Endothelial cell of umbilical vein (primary cell): ENCODE results near the gene GAS7. TPM values are rescaled to one million over a fixed set of nuclear protein-coding genes. Genes with fewer than 3 reads are reported as not detected.
"Not testable (repeated sequence)": the region's sequence is repeated elsewhere in the genome, so short reads cannot be mapped to it uniquely, and the experiment has no call there.

ENCODE experiments used
- BruUV-seq: library from RNA; stranded (reverse); fragments of 400-500 nt; replicated peaks from 2 replicates; lab custom pipeline; 2021; lab: Mats Ljungman, UMichigan
- CTCF ChIA-PET: fragments of 300-600, 350-600 bp; sonication (Branson Sonifier 250); formaldehyde crosslinking; loops from one replicate; lab custom pipeline; 2021; ENCODE audit warnings: antibody characterized with exemption, inconsistent platforms; lab: Charles Lee
- POLR2A ChIA-PET: fragments of 300-600, 350-600 bp; sonication (Branson Sonifier 250); formaldehyde crosslinking; loops from one replicate; lab custom pipeline; 2021; ENCODE audit warnings: antibody characterized with exemption, inconsistent platforms; lab: Charles Lee
- DNase-seq: peaks from one replicate; pipeline ENCODE4 v3.0.0-alpha.2; 2011; ENCODE audit warnings: low read depth, low spot score
- FAIRE-seq: peaks from 2 replicates; lab custom pipeline; 2011; peaks lifted over from hg19 to GRCh38; lab: Jason Lieb, UNC
- H2AFZ ChIP-seq: 2 replicates; pipeline ENCODE4 v1.6.0; 2012; ENCODE audit warnings: low read depth, low read length, control low read depth, inconsistent platforms
- H3K27ac ChIP-seq: 2 replicates; pipeline ENCODE4 v1.5.1; 2011; ENCODE audit warnings: low read depth, mild to moderate bottlenecking, control low read depth, low read length, moderate library complexity; ENCODE audit not compliant: insufficient read depth
- H3K27me3 ChIP-seq, 2 experiments: 2 replicates each; pipeline versions ENCODE4 v1.6.0 to v1.6.1; 2011; ENCODE audit warnings: low read length in 2 of 2, mixed read lengths in 1 of 2; ENCODE audit not compliant: control insufficient read depth in 2 of 2, insufficient read depth in 2 of 2
- H3K36me3 ChIP-seq, 2 experiments: 2 replicates in 1 of 2; 3 replicates in 1 of 2; pipeline ENCODE4 v1.5.1; 2011; ENCODE audit warnings: low read length in 2 of 2, mild to moderate bottlenecking in 1 of 2, moderate library complexity in 1 of 2; ENCODE audit not compliant: control insufficient read depth in 2 of 2, insufficient read depth in 2 of 2; ENCODE audit errors: extremely low read depth in 1 of 2
- H3K4me1 ChIP-seq: 3 replicates; pipeline ENCODE4 v1.5.1; 2011; ENCODE audit warnings: mild to moderate bottlenecking, low read length; ENCODE audit not compliant: control insufficient read depth, insufficient read depth; ENCODE audit errors: extremely low read depth
- H3K4me2 ChIP-seq: 2 replicates; pipeline ENCODE4 v1.6.1; 2011; ENCODE audit warnings: low read length, control low read depth, mixed read lengths; ENCODE audit not compliant: insufficient read depth
- H3K4me3 ChIP-seq, 3 experiments: fragments of 200-600 bp in 1 of 3; sonication (generic), shearing (Covaris generic) in 1 of 3; replicated peaks in 1 of 3; 2 replicates each; pipeline ENCODE4 v1.5.1; 2011 to 2016; ENCODE audit warnings: control low read depth in 3 of 3, low read length in 3 of 3, mild to moderate bottlenecking in 2 of 3, inconsistent platforms in 1 of 3, low read depth in 1 of 3, moderate library complexity in 1 of 3; ENCODE audit not compliant: insufficient read depth in 1 of 3
- H3K79me2 ChIP-seq: 2 replicates; pipeline ENCODE4 v1.6.0; 2012; ENCODE audit warnings: low read length, inconsistent platforms; ENCODE audit not compliant: control insufficient read depth, insufficient read depth
- H3K9ac ChIP-seq: replicated peaks from 2 replicates; pipeline ENCODE3; 2011; ENCODE audit warnings: low read length, control low read depth; ENCODE audit not compliant: insufficient read depth; ENCODE audit errors: extremely low read depth
- H3K9me1 ChIP-seq: replicated peaks from 3 replicates; pipeline ENCODE4 v1.6.0; 2011; ENCODE audit warnings: mild to moderate bottlenecking, low read length; ENCODE audit not compliant: control insufficient read depth, insufficient read depth; ENCODE audit errors: extremely low read depth
- H3K9me3 ChIP-seq: replicated peaks from 2 replicates; pipeline ENCODE4 v1.5.1; 2012; ENCODE audit warnings: low read length, inconsistent platforms; ENCODE audit not compliant: control insufficient read depth, insufficient read depth
- H4K20me1 ChIP-seq: replicated peaks from 2 replicates; pipeline ENCODE3; 2011; ENCODE audit warnings: mild to moderate bottlenecking, low read length; ENCODE audit not compliant: control insufficient read depth, insufficient read depth; ENCODE audit errors: extremely low read depth
- EZH2 ChIP-seq: IDR thresholded peaks from 2 replicates; pipeline ENCODE4 v1.6.1; 2012; ENCODE audit warnings: borderline replicate concordance, low read depth, mild to moderate bottlenecking, moderate library complexity, low read length, inconsistent platforms; ENCODE audit not compliant: severe bottlenecking
- FOS ChIP-seq: IDR thresholded peaks from 2 replicates; pipeline ENCODE4 v1.6.1; 2011; ENCODE audit warnings: mild to moderate bottlenecking, low read length, moderate library complexity, borderline replicate concordance; ENCODE audit not compliant: insufficient read depth
- GATA2 ChIP-seq: IDR thresholded peaks from 2 replicates; pipeline ENCODE4 v1.7.0; 2011; ENCODE audit warnings: low read depth, mild to moderate bottlenecking, moderate library complexity, mixed read lengths, low read length; ENCODE audit not compliant: insufficient read length, insufficient read depth
- JUN ChIP-seq: IDR thresholded peaks from 2 replicates; pipeline ENCODE4 v1.6.1; 2011; ENCODE audit warnings: borderline replicate concordance, low read depth; ENCODE audit not compliant: insufficient read length, insufficient read depth
- MYC ChIP-seq: IDR thresholded peaks from one replicate; pipeline ENCODE4 v1.6.1; 2011; ENCODE audit warnings: mild to moderate bottlenecking, low read depth, low read length
- POLR2A ChIP-seq: IDR thresholded peaks from 2 replicates; pipeline ENCODE4 v1.6.1; 2012; ENCODE audit warnings: low read depth, mild to moderate bottlenecking, control low read depth, low read length
- POLR2AphosphoS5 ChIP-seq: IDR thresholded peaks from 2 replicates; pipeline ENCODE4 v1.6.1; 2012; ENCODE audit warnings: low read depth, mild to moderate bottlenecking, control low read depth, low read length, moderate library complexity; ENCODE audit not compliant: insufficient read depth
- dilution Hi-C: fragments of 300-500 bp; cut with MboI; formaldehyde crosslinking; loops from one replicate; pipeline ENCODE4 v1.15.0; 2019; ENCODE audit warnings: low sequenced_read_pairs; ENCODE audit not compliant: extremely low pct_ligation_motif_present
- intact Hi-C: fragments of 100-400 bp; cut with micrococcal nuclease; formaldehyde crosslinking; loops from one replicate; pipeline ENCODE4 v1.10.0; 2022
- polyA plus RNA-seq, 4 experiments: library from polyadenylated mRNA; depleted of rRNA in 3 of 4; stranded (reverse) in 3 of 4; unstranded in 1 of 4; fragments of >200 nt; gene quantifications; 2 replicates each; pipeline versions ENCODE4 v1.2.1 to v1.2.3, GENCODE V29; 2011 to 2012; ENCODE audit warnings: missing spikeins in 1 of 4
- total RNA-seq: library from RNA; stranded (reverse); gene quantifications from 2 replicates; pipeline ENCODE4 v1.2.3, GENCODE V29; 2021
- TF ChIP-seq, protein P1 (sequence below): IDR thresholded peaks from 2 replicates; pipeline ENCODE4 v1.6.1; 2011; ENCODE audit not compliant: insufficient read depth, insufficient read length
- TF ChIP-seq, protein P2 (sequence below), 2 donors: IDR thresholded peaks; 1 replicate in 1 of 2; 2 replicates in 1 of 2; pipeline ENCODE4 v1.5.1; 2011; ENCODE audit warnings: low read length in 2 of 2, mild to moderate bottlenecking in 2 of 2, moderate library complexity in 2 of 2, control low read depth in 1 of 2, inconsistent platforms in 1 of 2, low read depth in 1 of 2; ENCODE audit not compliant: insufficient read depth in 1 of 2; ENCODE audit errors: extremely low read depth in 1 of 2

Gene GAS7
- total and polyA plus RNA-seq, 2 donors (not counting 3 experiments of a cell fraction or from before 2014, with no cell fraction given): not detected

DNA sequence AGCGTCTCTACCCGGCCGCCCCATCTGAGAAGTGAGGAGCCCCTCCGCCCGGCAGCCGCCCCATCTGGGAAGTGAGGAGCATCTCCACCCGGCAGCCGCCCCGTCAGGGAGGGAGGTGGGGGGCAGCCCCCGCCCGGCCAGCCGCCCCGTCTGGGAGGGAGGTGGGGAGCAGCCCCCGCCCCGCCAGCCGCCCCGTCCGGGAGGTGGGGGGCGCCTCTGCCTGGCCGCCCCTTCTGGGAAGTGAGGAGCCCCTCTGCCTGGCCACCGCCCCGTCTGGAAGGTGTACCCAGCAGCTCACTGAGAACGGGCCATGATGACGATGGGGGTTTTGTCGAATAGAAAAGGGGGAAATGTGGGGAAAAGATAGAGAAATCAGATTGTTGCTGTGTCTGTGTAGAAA lies 140.9 kb downstream of the GAS7 start:
- FAIRE-seq, H3K9ac ChIP-seq, H3K4me2 ChIP-seq, BruUV-seq, H3K27ac ChIP-seq, H3K9me3 ChIP-seq, H3K27me3 ChIP-seq, POLR2A ChIA-PET, H3K79me2 ChIP-seq, H3K9me1 ChIP-seq, H4K20me1 ChIP-seq, H2AFZ ChIP-seq, H3K4me3 ChIP-seq, H3K36me3 ChIP-seq, H3K4me1 ChIP-seq, DNase-seq, intact Hi-C loops, dilution Hi-C loops, CTCF ChIA-PET: not testable (repeated sequence)

DNA sequence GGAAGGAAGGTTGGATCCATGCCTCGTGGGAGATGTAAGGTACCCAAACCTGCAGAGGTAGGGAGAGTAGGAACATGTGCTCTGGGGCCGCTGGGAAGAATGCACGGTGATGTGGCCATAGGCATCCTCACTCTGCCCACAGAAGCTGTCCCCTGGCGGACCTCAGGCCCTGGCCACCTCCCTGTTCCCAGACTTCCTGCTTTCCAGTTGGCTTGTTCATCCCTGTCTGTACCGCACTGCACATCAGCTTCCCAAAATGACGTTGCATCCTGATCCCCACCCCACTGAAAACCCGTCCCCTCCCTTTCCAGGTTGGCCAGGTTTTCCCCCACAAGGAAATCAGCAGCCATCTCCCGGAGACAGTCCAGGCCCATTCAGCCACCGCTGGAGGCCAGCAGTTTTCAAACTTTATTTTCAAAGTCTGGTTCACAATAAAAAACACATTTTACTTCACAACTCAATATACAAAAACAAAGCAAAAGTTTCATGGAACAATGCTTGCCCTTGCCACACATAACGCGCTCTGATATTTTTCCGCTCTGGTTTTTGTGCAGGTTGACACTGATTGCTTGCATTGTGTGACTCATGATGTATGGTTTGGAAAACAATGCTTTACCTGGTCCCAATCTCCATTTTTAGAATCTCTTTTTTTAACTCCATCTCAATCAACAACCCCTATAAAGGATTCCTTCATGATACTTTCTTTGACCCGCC lies 143.0 kb downstream of the GAS7 start:
- Histone ChIP-seq H3K9ac (no peak overlapping the region), H3K4me1 (no peaks in the 10 kb centered on the region), H3K9me3 (peaks cover 14% of the 10 kb centered on the region), H3K27me3 (no peaks in the 10 kb centered on the region), H3K9me1 (no peaks in the 10 kb centered on the region), H3K36me3 (no peaks in the 10 kb centered on the region), H3K27ac (no peak overlapping the region), H3K4me2 (no peak overlapping the region), H3K79me2 (no peaks in the 10 kb centered on the region), H3K4me3 (no peak overlapping the region), H4K20me1 (no peaks in the 10 kb centered on the region), H2AFZ (no peak overlapping the region)
- TF ChIP-seq FOS (no peak), POLR2A (no peak), JUN (no peak), GATA2 (no peak), EZH2 (no peak), MYC (no peak), POLR2AphosphoS5 (no peak)
- TF ChIP-seq, protein P1, sequence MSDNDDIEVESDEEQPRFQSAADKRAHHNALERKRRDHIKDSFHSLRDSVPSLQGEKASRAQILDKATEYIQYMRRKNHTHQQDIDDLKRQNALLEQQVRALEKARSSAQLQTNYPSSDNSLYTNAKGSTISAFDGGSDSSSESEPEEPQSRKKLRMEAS: no peak
- TF ChIP-seq, protein P2, sequence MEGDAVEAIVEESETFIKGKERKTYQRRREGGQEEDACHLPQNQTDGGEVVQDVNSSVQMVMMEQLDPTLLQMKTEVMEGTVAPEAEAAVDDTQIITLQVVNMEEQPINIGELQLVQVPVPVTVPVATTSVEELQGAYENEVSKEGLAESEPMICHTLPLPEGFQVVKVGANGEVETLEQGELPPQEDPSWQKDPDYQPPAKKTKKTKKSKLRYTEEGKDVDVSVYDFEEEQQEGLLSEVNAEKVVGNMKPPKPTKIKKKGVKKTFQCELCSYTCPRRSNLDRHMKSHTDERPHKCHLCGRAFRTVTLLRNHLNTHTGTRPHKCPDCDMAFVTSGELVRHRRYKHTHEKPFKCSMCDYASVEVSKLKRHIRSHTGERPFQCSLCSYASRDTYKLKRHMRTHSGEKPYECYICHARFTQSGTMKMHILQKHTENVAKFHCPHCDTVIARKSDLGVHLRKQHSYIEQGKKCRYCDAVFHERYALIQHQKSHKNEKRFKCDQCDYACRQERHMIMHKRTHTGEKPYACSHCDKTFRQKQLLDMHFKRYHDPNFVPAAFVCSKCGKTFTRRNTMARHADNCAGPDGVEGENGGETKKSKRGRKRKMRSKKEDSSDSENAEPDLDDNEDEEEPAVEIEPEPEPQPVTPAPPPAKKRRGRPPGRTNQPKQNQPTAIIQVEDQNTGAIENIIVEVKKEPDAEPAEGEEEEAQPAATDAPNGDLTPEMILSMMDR (IDR thresholded peaks at IDR 0.05; ENCODE audit: extremely low read depth in 1 of 2, insufficient read depth in 1 of 2, low read depth in 1 of 2, low read length in 2 of 2): no peak
- no TSS peak for BruUV-seq
- DNase-seq (no peak), FAIRE-seq (no peak)
- intact Hi-C loops (no loop called here), dilution Hi-C loops (no loop called here)
- ChIA-PET CTCF (no interaction called here), POLR2A (no interaction called here)
